Body of pancreas (tissue), 4 donors: ENCODE measurements around the gene FLOT1. TPM values are rescaled to one million over a fixed set of nuclear protein-coding genes. Genes with fewer than 3 reads are reported as not detected.
"Not testable (repeated sequence)": the region's sequence is repeated elsewhere in the genome, so short reads cannot be mapped to it uniquely, and the experiment has no call there.

Source experiments
- ATAC-seq: fragments of 150-250 bp; one replicate; pipeline ENCODE4 v1.9.1; 2016
- DNase-seq, 4 donors: peaks; one replicate each; pipeline ENCODE4 v3.0.0-alpha.2; 2019
- H3K27ac ChIP-seq, 4 donors: fragments of 200-600 bp; sonication (generic); 1 replicate in 3 of 4; 2 replicates in 1 of 4; pipeline versions ENCODE4 v1.5.1 to v1.6.1; 2016 to 2019; ENCODE audit warnings: mild to moderate bottlenecking in 1 of 4, mixed read lengths in 1 of 4, moderate library complexity in 1 of 4
- H3K27me3 ChIP-seq, 2 donors: fragments of 200-600 bp; sonication (generic); one replicate each; pipeline ENCODE4 v1.6.0; 2016; ENCODE audit warnings: mild to moderate bottlenecking in 1 of 2
- H3K36me3 ChIP-seq, 2 donors: fragments of 200-600 bp; sonication (generic); replicated peaks in 1 of 2; 2 replicates each; pipeline ENCODE4 v1.5.1; 2016; ENCODE audit warnings: low read depth in 2 of 2; ENCODE audit not compliant: insufficient read depth in 1 of 2
- H3K4me1 ChIP-seq: fragments of 200-600 bp; sonication (generic); one replicate; pipeline ENCODE4 v1.6.0; 2016
- H3K4me3 ChIP-seq, 2 donors: fragments of 200-600 bp; sonication (generic); 1 replicate in 1 of 2; 2 replicates in 1 of 2; pipeline ENCODE4 v1.5.1; 2016 to 2019
- H3K9me3 ChIP-seq, 3 donors: fragments of 200-600 bp; sonication (generic); 1 replicate in 2 of 3; 2 replicates in 1 of 3; pipeline ENCODE4 v1.5.1; 2016
- POLR2A ChIP-seq, 3 donors: fragments of 450-650 bp; IDR thresholded peaks; one replicate each; pipeline ENCODE4 v1.6.1; 2016; ENCODE audit warnings: antibody characterized with exemption in 3 of 3, mild to moderate bottlenecking in 2 of 3
- WGBS, 2 donors: methylation state at CpG; one replicate each; pipeline ENCODE4 v1.1.5; 2017; 5-methylcytosine and 5-hydroxymethylcytosine counted together
- intact Hi-C: fragments of 100-400 bp; cut with DNase I; formaldehyde crosslinking; loops from one replicate; pipeline ENCODE4 v1.15.1; 2023
- total RNA-seq, 2 donors: library from RNA; depleted of rRNA; stranded (reverse); fragments of >200 nt; gene quantifications; one replicate each; pipeline ENCODE4 v1.1.0, GENCODE V29; 2016
- TF ChIP-seq, protein P1 (sequence below), 7 experiments: fragments of 450-650 bp in 4 of 7; fragments of 200-600 bp in 3 of 7; sonication (generic) in 3 of 7; IDR thresholded peaks; one replicate each; pipeline ENCODE4 v1.5.1; 2016 to 2019; ENCODE audit warnings: antibody characterized with exemption in 7 of 7

Gene FLOT1
- total RNA-seq, 2 donors from 2014 or later = 70.0 to 82.4 TPM

DNA sequence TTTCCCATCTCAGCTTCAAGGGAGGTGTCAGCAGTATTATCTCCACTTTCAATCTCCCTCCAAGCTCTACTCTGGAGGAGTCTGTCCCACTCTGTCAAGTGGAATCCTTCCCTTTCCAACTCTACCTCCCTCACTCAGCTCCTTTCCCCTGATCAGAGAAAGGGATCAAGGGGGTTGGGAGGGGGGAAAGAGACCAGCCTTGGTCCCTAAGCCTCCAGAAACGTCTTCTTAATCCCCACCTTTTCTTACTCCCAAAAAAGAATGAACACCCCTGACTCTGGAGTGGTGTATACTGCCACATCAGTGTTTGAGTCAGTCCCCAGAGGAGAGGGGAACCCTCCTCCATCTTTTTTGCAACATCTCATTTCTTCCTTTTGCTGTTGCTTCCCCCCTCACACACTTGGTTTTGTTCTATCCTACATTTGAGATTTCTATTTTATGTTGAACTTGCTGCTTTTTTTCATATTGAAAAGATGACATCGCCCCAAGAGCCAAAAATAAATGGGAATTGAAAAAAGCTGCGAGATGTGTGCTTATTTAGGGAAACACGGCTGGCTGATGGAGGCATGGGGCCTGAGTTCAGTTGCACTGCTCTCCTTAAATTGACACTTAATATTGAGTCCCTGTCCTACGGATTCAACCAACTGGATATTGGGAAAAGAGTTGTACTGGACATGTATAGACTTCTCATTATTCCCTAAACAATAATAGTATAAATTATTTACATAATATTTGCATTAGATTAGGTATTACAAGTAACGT, 17.4 kb downstream of the FLOT1 start:
- Histone ChIP-seq H3K27me3 (no peaks in the 10 kb centered on the region), H3K36me3 (peaks cover 9 to 33% of the 10 kb centered on the region in 2 donors), H3K27ac (peak overlapping the region in 1 of 4 donors; percentile 20), H3K4me1 (peaks cover 34% of the 10 kb centered on the region), H3K4me3 (no peak overlapping the region), H3K9me3 (no peaks in the 10 kb centered on the region)
- no peak for ATAC-seq
- 46 to 48% methylated on average over 6 of the region's 6 CpGs for WGBS, 2 donors
- no peak for DNase-seq
- TF ChIP-seq POLR2A (IDR thresholded peaks at IDR 0.05) = peak in 1 of 3 donors; percentile 8
- TF ChIP-seq, protein P1, sequence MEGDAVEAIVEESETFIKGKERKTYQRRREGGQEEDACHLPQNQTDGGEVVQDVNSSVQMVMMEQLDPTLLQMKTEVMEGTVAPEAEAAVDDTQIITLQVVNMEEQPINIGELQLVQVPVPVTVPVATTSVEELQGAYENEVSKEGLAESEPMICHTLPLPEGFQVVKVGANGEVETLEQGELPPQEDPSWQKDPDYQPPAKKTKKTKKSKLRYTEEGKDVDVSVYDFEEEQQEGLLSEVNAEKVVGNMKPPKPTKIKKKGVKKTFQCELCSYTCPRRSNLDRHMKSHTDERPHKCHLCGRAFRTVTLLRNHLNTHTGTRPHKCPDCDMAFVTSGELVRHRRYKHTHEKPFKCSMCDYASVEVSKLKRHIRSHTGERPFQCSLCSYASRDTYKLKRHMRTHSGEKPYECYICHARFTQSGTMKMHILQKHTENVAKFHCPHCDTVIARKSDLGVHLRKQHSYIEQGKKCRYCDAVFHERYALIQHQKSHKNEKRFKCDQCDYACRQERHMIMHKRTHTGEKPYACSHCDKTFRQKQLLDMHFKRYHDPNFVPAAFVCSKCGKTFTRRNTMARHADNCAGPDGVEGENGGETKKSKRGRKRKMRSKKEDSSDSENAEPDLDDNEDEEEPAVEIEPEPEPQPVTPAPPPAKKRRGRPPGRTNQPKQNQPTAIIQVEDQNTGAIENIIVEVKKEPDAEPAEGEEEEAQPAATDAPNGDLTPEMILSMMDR (IDR thresholded peaks at IDR 0.05) = no peak
- intact Hi-C loops = loop anchor here (5.0 kb wide), 1 partner anchor 43 kb away; no protein-coding TSS in a partner anchor

DNA sequence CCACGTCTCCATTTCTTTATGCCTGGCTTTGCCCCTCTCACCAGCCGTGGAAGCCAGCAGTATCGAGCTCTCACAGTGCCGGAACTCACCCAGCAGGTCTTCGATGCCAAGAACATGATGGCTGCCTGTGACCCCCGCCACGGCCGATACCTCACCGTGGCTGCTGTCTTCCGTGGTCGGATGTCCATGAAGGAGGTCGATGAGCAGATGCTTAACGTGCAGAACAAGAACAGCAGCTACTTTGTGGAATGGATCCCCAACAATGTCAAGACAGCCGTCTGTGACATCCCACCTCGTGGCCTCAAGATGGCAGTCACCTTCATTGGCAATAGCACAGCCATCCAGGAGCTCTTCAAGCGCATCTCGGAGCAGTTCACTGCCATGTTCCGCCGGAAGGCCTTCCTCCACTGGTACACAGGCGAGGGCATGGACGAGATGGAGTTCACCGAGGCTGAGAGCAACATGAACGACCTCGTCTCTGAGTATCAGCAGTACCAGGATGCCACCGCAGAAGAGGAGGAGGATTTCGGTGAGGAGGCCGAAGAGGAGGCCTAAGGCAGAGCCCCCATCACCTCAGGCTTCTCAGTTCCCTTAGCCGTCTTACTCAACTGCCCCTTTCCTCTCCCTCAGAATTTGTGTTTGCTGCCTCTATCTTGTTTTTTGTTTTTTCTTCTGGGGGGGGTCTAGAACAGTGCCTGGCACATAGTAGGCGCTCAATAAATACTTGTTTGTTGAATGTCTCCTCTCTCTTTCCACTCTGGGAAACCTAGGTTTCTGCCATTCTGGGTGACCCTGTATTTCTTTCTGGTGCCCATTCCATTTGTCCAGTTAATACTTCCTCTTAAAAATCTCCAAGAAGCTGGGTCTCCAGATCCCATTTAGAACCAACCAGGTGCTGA, 18.4 kb downstream of the FLOT1 start:
- H3K9me3 ChIP-seq, H3K4me3 ChIP-seq, H3K27me3 ChIP-seq, ATAC-seq, intact Hi-C loops, DNase-seq: not testable (repeated sequence)
- Histone ChIP-seq H3K36me3 (peaks cover 9 to 29% of the 10 kb centered on the region in 2 donors), H3K27ac (peak overlapping the region in 1 of 4 donors; percentile 38), H3K4me1 (peaks cover 42% of the 10 kb centered on the region)
- TF ChIP-seq, protein P1 (IDR thresholded peaks at IDR 0.05) = peak in 1 of 7 experiments; percentile 6
- WGBS, 2 donors = 60 to 68% methylated on average over 29 of the region's 29 CpGs

DNA sequence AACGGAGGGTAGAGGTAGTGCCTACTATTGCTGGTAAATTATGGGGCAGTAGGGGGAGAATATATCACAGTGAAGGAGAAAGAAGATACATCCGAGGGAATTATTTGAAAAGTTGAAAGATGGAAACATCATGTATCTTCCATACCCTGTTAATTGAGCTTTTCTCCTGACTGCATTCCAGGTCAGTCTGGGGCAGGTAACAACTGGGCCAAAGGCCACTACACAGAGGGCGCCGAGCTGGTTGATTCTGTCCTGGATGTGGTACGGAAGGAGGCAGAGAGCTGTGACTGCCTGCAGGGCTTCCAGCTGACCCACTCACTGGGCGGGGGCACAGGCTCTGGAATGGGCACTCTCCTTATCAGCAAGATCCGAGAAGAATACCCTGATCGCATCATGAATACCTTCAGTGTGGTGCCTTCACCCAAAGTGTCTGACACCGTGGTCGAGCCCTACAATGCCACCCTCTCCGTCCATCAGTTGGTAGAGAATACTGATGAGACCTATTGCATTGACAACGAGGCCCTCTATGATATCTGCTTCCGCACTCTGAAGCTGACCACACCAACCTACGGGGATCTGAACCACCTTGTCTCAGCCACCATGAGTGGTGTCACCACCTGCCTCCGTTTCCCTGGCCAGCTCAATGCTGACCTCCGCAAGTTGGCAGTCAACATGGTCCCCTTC, 19.2 kb downstream of the FLOT1 start:
- peaks cover 9 to 29% of the 10 kb centered on the region in 2 donors for H3K36me3 ChIP-seq
- H3K9me3 ChIP-seq, intact Hi-C loops, H3K27me3 ChIP-seq, ATAC-seq, H3K4me3 ChIP-seq, DNase-seq: not testable (repeated sequence)
- peaks cover 46% of the 10 kb centered on the region for H3K4me1 ChIP-seq
- peak overlapping the region in 1 of 4 donors; percentile 97 for H3K27ac ChIP-seq
- 61 to 62% methylated on average over 16 of the region's 16 CpGs for WGBS, 2 donors

DNA sequence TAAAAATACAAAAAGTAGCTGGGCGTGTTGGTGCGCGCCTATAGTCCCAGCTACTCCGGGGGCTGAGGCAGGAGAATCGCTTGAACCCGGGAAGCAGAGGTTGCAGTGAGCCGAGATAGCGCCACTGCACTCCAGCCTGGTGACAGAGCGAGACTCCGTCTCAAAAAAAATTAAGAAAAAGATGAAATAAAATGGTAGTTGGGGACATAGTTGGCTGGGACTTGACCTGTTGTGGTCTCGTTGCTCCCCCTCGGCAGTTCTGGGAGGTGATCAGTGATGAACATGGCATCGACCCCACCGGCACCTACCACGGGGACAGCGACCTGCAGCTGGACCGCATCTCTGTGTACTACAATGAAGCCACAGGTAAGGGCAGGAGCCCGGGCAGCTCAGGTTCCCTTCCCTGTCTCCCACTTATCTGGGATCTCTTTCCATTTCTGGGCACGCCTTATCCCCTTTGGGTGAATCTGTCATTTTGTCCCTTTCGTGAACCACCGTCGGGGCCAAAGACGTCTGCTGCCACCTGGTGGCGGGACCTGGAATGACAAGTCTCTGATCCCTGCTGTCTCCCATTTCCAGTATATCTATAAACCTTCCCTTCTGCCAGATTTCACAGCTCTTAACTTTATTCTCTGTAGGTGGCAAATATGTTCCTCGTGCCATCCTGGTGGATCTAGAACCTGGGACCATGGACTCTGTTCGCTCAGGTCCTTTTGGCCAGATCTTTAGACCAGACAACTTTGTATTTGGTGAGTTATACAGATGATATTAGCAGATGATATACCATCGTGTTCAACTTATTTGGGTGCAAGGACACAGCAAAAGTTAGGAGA, 20.0 kb downstream of the FLOT1 start:
- H3K4me1 ChIP-seq = peaks cover 50% of the 10 kb centered on the region
- WGBS, 2 donors = 24 to 27% methylated on average over 27 of the region's 27 CpGs
- DNase-seq = peak; percentile 78 to 88 (median 84)
- intact Hi-C loops = no loop called here
- peaks cover 9 to 24% of the 10 kb centered on the region in 2 donors for H3K36me3 ChIP-seq
- peak overlapping the region; percentile 90 to 97 (median 90) for H3K27ac ChIP-seq
- no peaks in the 10 kb centered on the region for H3K27me3 ChIP-seq
- ATAC-seq = peak; percentile 8
- H3K4me3 ChIP-seq = peak overlapping the region in 1 of 2 donors; percentile 42
- no peak for TF ChIP-seq POLR2A (IDR thresholded peaks at IDR 0.05)
- TF ChIP-seq, protein P1 (IDR thresholded peaks at IDR 0.05) = peak; percentile 90 to 98 (median 95)
- no peaks in the 10 kb centered on the region for H3K9me3 ChIP-seq

DNA sequence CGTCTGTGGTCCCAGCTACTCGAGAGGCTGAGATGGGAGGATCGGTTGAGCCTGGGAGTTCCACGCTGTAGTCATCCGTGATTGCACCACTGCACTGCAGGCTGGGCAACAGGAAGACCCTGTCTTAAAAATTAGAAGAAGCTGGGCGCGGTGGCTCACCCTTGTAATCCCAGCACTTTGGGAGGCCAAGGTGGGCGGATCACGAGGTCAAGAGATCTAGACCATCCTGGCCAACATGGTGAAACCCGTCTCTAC, 20.5 kb downstream of the FLOT1 start:
- 18 to 52% methylated on average over 10 of the region's 10 CpGs for WGBS, 2 donors
- ATAC-seq, DNase-seq, intact Hi-C loops, H3K27me3 ChIP-seq, H3K9me3 ChIP-seq: not testable (repeated sequence)
- Histone ChIP-seq H3K27ac (peak overlapping the region; percentile 90 to 97 (median 90)), H3K4me3 (peak overlapping the region; percentile 2 to 42), H3K4me1 (peaks cover 50% of the 10 kb centered on the region), H3K36me3 (peaks cover 9 to 20% of the 10 kb centered on the region in 2 donors)
